Adipocyte (in vitro differentiated cells): ENCODE measurements around the gene SORCS2.

ENCODE experiments used
- DNase-seq: peaks from one replicate; pipeline ENCODE4 v3.0.0-alpha.2; 2015; ENCODE audit warnings: low read depth
- H3K27me3 ChIP-seq: replicated peaks from 2 replicates; pipeline ENCODE4 v1.7.0; 2013; ENCODE audit warnings: mild to moderate bottlenecking, low read length, moderate library complexity; ENCODE audit not compliant: control insufficient read depth, insufficient read depth
- H3K36me3 ChIP-seq: 2 replicates; pipeline ENCODE4 v1.7.0; 2013; ENCODE audit warnings: low read length, mild to moderate bottlenecking, moderate library complexity; ENCODE audit not compliant: control insufficient read depth, insufficient read depth, severe bottlenecking
- H3K4me1 ChIP-seq: 2 replicates; pipeline ENCODE4 v1.7.0; 2013; ENCODE audit warnings: mild to moderate bottlenecking, low read length, moderate library complexity; ENCODE audit not compliant: control insufficient read depth, insufficient read depth
- H3K4me3 ChIP-seq: 2 replicates; pipeline ENCODE4 v1.7.0; 2013; ENCODE audit warnings: mild to moderate bottlenecking, low read length, moderate library complexity
- H3K9ac ChIP-seq: 2 replicates; pipeline ENCODE4 v1.7.0; 2013; ENCODE audit warnings: mild to moderate bottlenecking, low read length, moderate library complexity
- H3K9me3 ChIP-seq: 2 replicates; pipeline ENCODE4 v1.7.0; 2013; ENCODE audit warnings: mild to moderate bottlenecking, low read length, moderate library complexity; ENCODE audit not compliant: control insufficient read depth

Gene SORCS2

GRCh38 chr4:7287274-7287917 lies 95.1 kb downstream of the SORCS2 start:
- H3K27me3 ChIP-seq: peaks cover 47% of the 10 kb centered on the region
- no peak for DNase-seq
- no peaks in the 10 kb centered on the region for H3K9me3 ChIP-seq
- no peaks in the 10 kb centered on the region for H3K36me3 ChIP-seq
- no peaks in the 10 kb centered on the region for H3K4me1 ChIP-seq
- no peak overlapping the region for H3K9ac ChIP-seq
- H3K4me3 ChIP-seq: no peak overlapping the region

GRCh38 chr4:7287918-7288280 lies 95.6 kb downstream of the SORCS2 start:
- Histone ChIP-seq H3K36me3 (no peaks in the 10 kb centered on the region), H3K27me3 (peaks cover 51% of the 10 kb centered on the region), H3K4me3 (no peak overlapping the region), H3K9me3 (no peaks in the 10 kb centered on the region), H3K4me1 (no peaks in the 10 kb centered on the region), H3K9ac (no peak overlapping the region)
- no peak for DNase-seq

- DNase-seq: no peak
- Histone ChIP-seq H3K9me3 (no peaks in the 10 kb centered on the region), H3K4me3 (no peak overlapping the region)
Observed at GRCh38 chr4:7288751-7289523, 96.6 kb downstream of the SORCS2 start.

GRCh38 chr4:7289589-7289988 lies 97.3 kb downstream of the SORCS2 start:
- Histone ChIP-seq H3K9me3 (no peaks in the 10 kb centered on the region), H3K27me3 (peaks cover 64% of the 10 kb centered on the region), H3K4me3 (no peak overlapping the region), H3K9ac (no peak overlapping the region), H3K36me3 (no peaks in the 10 kb centered on the region), H3K4me1 (no peaks in the 10 kb centered on the region)
- no peak for DNase-seq

More at GRCh38 chr4:7288751-7289523, 96.6 kb downstream of the SORCS2 start:
- Histone ChIP-seq H3K27me3 (peaks cover 59% of the 10 kb centered on the region), H3K4me1 (no peaks in the 10 kb centered on the region), H3K9ac (no peak overlapping the region), H3K36me3 (no peaks in the 10 kb centered on the region)

GRCh38 chr4:7291372-7292114 lies 99.2 kb downstream of the SORCS2 start:
- H3K36me3 ChIP-seq: no peaks in the 10 kb centered on the region
- peaks cover 7% of the 10 kb centered on the region for H3K4me1 ChIP-seq
- H3K4me3 ChIP-seq: no peak overlapping the region
- no peak overlapping the region for H3K9ac ChIP-seq
- peaks cover 58% of the 10 kb centered on the region for H3K27me3 ChIP-seq
- H3K9me3 ChIP-seq: no peaks in the 10 kb centered on the region
- DNase-seq: no peak

- Histone ChIP-seq H3K4me1 (peaks cover 7% of the 10 kb centered on the region), H3K9me3 (no peaks in the 10 kb centered on the region), H3K4me3 (no peak overlapping the region), H3K36me3 (no peaks in the 10 kb centered on the region), H3K9ac (no peak overlapping the region), H3K27me3 (peaks cover 45% of the 10 kb centered on the region)
- no peak for DNase-seq
Observed at GRCh38 chr4:7293703-7294102, 101.4 kb downstream of the SORCS2 start.

- Histone ChIP-seq H3K9ac (no peak overlapping the region), H3K9me3 (no peaks in the 10 kb centered on the region), H3K27me3 (peaks cover 40% of the 10 kb centered on the region), H3K4me1 (peaks cover 7% of the 10 kb centered on the region), H3K36me3 (no peaks in the 10 kb centered on the region), H3K4me3 (no peak overlapping the region)
- no peak for DNase-seq
Observed at GRCh38 chr4:7294176-7294756, 101.9 kb downstream of the SORCS2 start.

- Histone ChIP-seq H3K9ac (no peak overlapping the region), H3K4me1 (peaks cover 7% of the 10 kb centered on the region), H3K36me3 (no peaks in the 10 kb centered on the region), H3K27me3 (peaks cover 38% of the 10 kb centered on the region), H3K9me3 (no peaks in the 10 kb centered on the region), H3K4me3 (no peak overlapping the region)
- no peak for DNase-seq
Observed at GRCh38 chr4:7295197-7295910, 103.0 kb downstream of the SORCS2 start.

- H3K27me3 ChIP-seq: peaks cover 43% of the 10 kb centered on the region
- no peaks in the 10 kb centered on the region for H3K9me3 ChIP-seq
- no peak overlapping the region for H3K9ac ChIP-seq
- no peaks in the 10 kb centered on the region for H3K36me3 ChIP-seq
- H3K4me3 ChIP-seq: no peak overlapping the region
- peak; percentile 61 for DNase-seq
- H3K4me1 ChIP-seq: peaks cover 7% of the 10 kb centered on the region
Observed at GRCh38 chr4:7295911-7296660, 103.7 kb downstream of the SORCS2 start.

- H3K4me3 ChIP-seq: no peak overlapping the region
- peaks cover 40% of the 10 kb centered on the region for H3K27me3 ChIP-seq
- DNase-seq: no peak
- no peaks in the 10 kb centered on the region for H3K9me3 ChIP-seq
- H3K36me3 ChIP-seq: no peaks in the 10 kb centered on the region
- peaks cover 7% of the 10 kb centered on the region for H3K4me1 ChIP-seq
- no peak overlapping the region for H3K9ac ChIP-seq
Observed at GRCh38 chr4:7296661-7297335, 104.5 kb downstream of the SORCS2 start.
